MCF 10A (cell line): ENCODE results near the gene DPP3. TPM values are rescaled to one million over a fixed set of nuclear protein-coding genes. Genes with fewer than 3 reads are reported as not detected.

Source experiments
- BruUV-seq: library from RNA; stranded (reverse); fragments of 400-500 nt; replicated peaks from 2 replicates; lab custom pipeline; 2021; lab: Mats Ljungman, UMichigan
- CTCF ChIA-PET: fragments of 300-600 bp; sonication (Branson Sonifier 250); formaldehyde crosslinking; extraction: SDS; loops from one replicate; lab custom pipeline; 2021; ENCODE audit warnings: antibody characterized with exemption, inconsistent platforms; lab: Yijun Ruan, JAX
- POLR2A ChIA-PET: fragments of 300-600, 350-650 bp; sonication (Branson Sonifier 250); formaldehyde crosslinking; extraction: SDS; loops from one replicate; lab custom pipeline; 2020; ENCODE audit warnings: antibody characterized with exemption, inconsistent platforms; lab: Yijun Ruan, JAX
- DNase-seq: peaks from one replicate; pipeline ENCODE4 v3.0.0-alpha.2; 2018; ENCODE audit not compliant: unreplicated experiment
- H3K27ac Mint-ChIP-seq: one replicate; pipeline ENCODE4 v1.8.0; 2022; ENCODE audit warnings: mild to moderate bottlenecking, low read depth, mixed read lengths; ENCODE audit not compliant: unreplicated experiment
- H3K27me3 Mint-ChIP-seq: one replicate; pipeline ENCODE4 v1.8.0; 2022; ENCODE audit warnings: mixed read lengths; ENCODE audit not compliant: insufficient read depth, unreplicated experiment
- H3K36me3 Mint-ChIP-seq: one replicate; pipeline ENCODE4 v1.8.0; 2022; ENCODE audit warnings: mild to moderate bottlenecking, moderate library complexity, mixed read lengths; ENCODE audit not compliant: insufficient read depth, unreplicated experiment
- H3K4me1 Mint-ChIP-seq: one replicate; pipeline ENCODE4 v1.8.0; 2022; ENCODE audit warnings: mixed read lengths; ENCODE audit not compliant: insufficient read depth, unreplicated experiment
- H3K4me3 Mint-ChIP-seq: one replicate; pipeline ENCODE4 v1.8.0; 2022; ENCODE audit warnings: mild to moderate bottlenecking, moderate library complexity, mixed read lengths; ENCODE audit not compliant: unreplicated experiment
- H3K9me3 Mint-ChIP-seq: one replicate; pipeline ENCODE4 v1.8.0; 2022; ENCODE audit warnings: mixed read lengths; ENCODE audit not compliant: unreplicated experiment
- CTCF ChIP-seq: fragments of 200-600 bp; IDR thresholded peaks from one replicate; pipeline ENCODE4 v1.8.0; 2022; ENCODE audit warnings: antibody characterized with exemption, mild to moderate bottlenecking; ENCODE audit not compliant: unreplicated experiment
- intact Hi-C: fragments of 100-400 bp; cut with micrococcal nuclease; formaldehyde crosslinking; loops from 2 replicates; pipeline ENCODE4 v1.14.1; 2022
- total RNA-seq: library from RNA; stranded (reverse); gene quantifications from 2 replicates; pipeline ENCODE4 v1.2.3, GENCODE V29; 2022

The DPP3 gene
- total RNA-seq, 1 experiment from 2014 or later = 40.9 TPM

- intact Hi-C loops = no loop called here
- Mint-ChIP-seq H3K27ac (no peak overlapping the region), H3K4me3 (no peak overlapping the region), H3K36me3 (peaks cover 48% of the 10 kb centered on the region), H3K4me1 (no peaks in the 10 kb centered on the region), H3K9me3 (no peaks in the 10 kb centered on the region), H3K27me3 (no peaks in the 10 kb centered on the region)
- no peak for TF ChIP-seq CTCF
- POLR2A ChIA-PET = no interaction called here
- CTCF ChIA-PET = interaction anchor here (0.6 to 1.0 kb wide), 2 partner anchors 13 to 478 kb away, joined by 3 read pairs; no protein-coding TSS in a partner anchor
- no peak for DNase-seq
- BruUV-seq = no TSS peak
Measured at GRCh38 chr11:66494935-66495334, 14.7 kb downstream of the DPP3 start.

- TF ChIP-seq CTCF = peak; percentile 32
- Mint-ChIP-seq H3K9me3 (no peaks in the 10 kb centered on the region), H3K27ac (no peak overlapping the region), H3K4me3 (no peak overlapping the region), H3K27me3 (no peaks in the 10 kb centered on the region), H3K36me3 (peaks cover 51% of the 10 kb centered on the region), H3K4me1 (no peaks in the 10 kb centered on the region)
- DNase-seq = peak; percentile 6
- CTCF ChIA-PET = interaction anchor here (0.6 to 1.0 kb wide), 2 partner anchors 13 to 478 kb away, joined by 3 read pairs; no protein-coding TSS in a partner anchor
- intact Hi-C loops = no loop called here
- BruUV-seq = no TSS peak
- POLR2A ChIA-PET = no interaction called here
Measured at GRCh38 chr11:66495401-66495854, 15.2 kb downstream of the DPP3 start.

GRCh38 chr11:66497206-66497605 lies 17.0 kb downstream of the DPP3 start:
- no peaks in the 10 kb centered on the region for H3K4me1 Mint-ChIP-seq
- no peaks in the 10 kb centered on the region for H3K27me3 Mint-ChIP-seq
- no peak for TF ChIP-seq CTCF
- peaks cover 51% of the 10 kb centered on the region for H3K36me3 Mint-ChIP-seq
- no peak for DNase-seq
- intact Hi-C loops = no loop called here
- H3K9me3 Mint-ChIP-seq = no peaks in the 10 kb centered on the region
- ChIA-PET CTCF (no interaction called here), POLR2A (no interaction called here)
- BruUV-seq = no TSS peak
- H3K27ac Mint-ChIP-seq = no peak overlapping the region
- H3K4me3 Mint-ChIP-seq = no peak overlapping the region

GRCh38 chr11:66498506-66498905 lies 18.3 kb downstream of the DPP3 start:
- no peak for DNase-seq
- H3K4me3 Mint-ChIP-seq = no peak overlapping the region
- no peak overlapping the region for H3K27ac Mint-ChIP-seq
- ChIA-PET POLR2A (no interaction called here), CTCF (no interaction called here)
- H3K4me1 Mint-ChIP-seq = no peaks in the 10 kb centered on the region
- peaks cover 42% of the 10 kb centered on the region for H3K36me3 Mint-ChIP-seq
- BruUV-seq = no TSS peak
- no peaks in the 10 kb centered on the region for H3K9me3 Mint-ChIP-seq
- no peak for TF ChIP-seq CTCF
- intact Hi-C loops = no loop called here
- no peaks in the 10 kb centered on the region for H3K27me3 Mint-ChIP-seq
